NT2/D1 (cell line): Measurements from ENCODE around the gene GUCA2A.

ENCODE experiments used
- DNase-seq: peaks from one replicate; pipeline ENCODE4 v3.0.0-alpha.2; 2011; ENCODE audit warnings: low read depth, low spot score
- H3K27me3 ChIP-seq: 2 replicates; pipeline ENCODE4 v1.6.0; 2011; ENCODE audit warnings: mild to moderate bottlenecking; ENCODE audit not compliant: insufficient read length, insufficient read depth
- H3K36me3 ChIP-seq: 2 replicates; pipeline ENCODE4 v1.6.1; 2011; ENCODE audit warnings: mild to moderate bottlenecking, low read length, mixed read lengths; ENCODE audit not compliant: insufficient read depth, insufficient read length
- H3K4me1 ChIP-seq: 2 replicates; pipeline ENCODE4 v1.5.1; 2011; ENCODE audit not compliant: insufficient read depth, insufficient read length
- H3K4me3 ChIP-seq: 2 replicates; pipeline ENCODE4 v1.5.1; 2011; ENCODE audit warnings: low read depth; ENCODE audit not compliant: insufficient read length
- H3K9ac ChIP-seq: 2 replicates; pipeline ENCODE4 v1.6.0; 2011; ENCODE audit warnings: low read depth; ENCODE audit not compliant: insufficient read length
- H3K9me3 ChIP-seq: 2 replicates; pipeline ENCODE4 v1.5.1; 2011; ENCODE audit warnings: mild to moderate bottlenecking, low read length; ENCODE audit not compliant: insufficient read depth
- SUZ12 ChIP-seq: IDR thresholded peaks from 2 replicates; pipeline ENCODE4 v1.6.1; 2011; ENCODE audit not compliant: insufficient read length, insufficient read depth; ENCODE audit errors: extremely low read depth
- YY1 ChIP-seq: IDR thresholded peaks from 2 replicates; pipeline ENCODE4 v1.6.1; 2011; ENCODE audit not compliant: insufficient read length, insufficient read depth
- ZNF274 ChIP-seq: IDR thresholded peaks from 2 replicates; pipeline ENCODE4 v1.6.1; 2011; ENCODE audit warnings: mild to moderate bottlenecking, low read depth, low read length

Gene GUCA2A

GRCh38 chr1:42163536-42164503 is 725 bp downstream of the GUCA2A start:
- Histone ChIP-seq H3K4me3 (no peak overlapping the region), H3K4me1 (peaks cover 17% of the 10 kb centered on the region), H3K27me3 (no peaks in the 10 kb centered on the region), H3K9me3 (0 out of 2 replicates have a peak, but pooled peaks cover 4% of the 10 kb centered on the region), H3K9ac (no peak overlapping the region), H3K36me3 (no peaks in the 10 kb centered on the region)
- TF ChIP-seq ZNF274 (no peak), YY1 (no peak), SUZ12 (no peak)
- no peak for DNase-seq

GRCh38 chr1:42163114-42163513 is 1.4 kb downstream of the GUCA2A start:
- Histone ChIP-seq H3K4me1 (peaks cover 17% of the 10 kb centered on the region), H3K27me3 (no peaks in the 10 kb centered on the region), H3K9me3 (0 out of 2 replicates have a peak, but pooled peaks cover 4% of the 10 kb centered on the region), H3K36me3 (no peaks in the 10 kb centered on the region), H3K4me3 (no peak overlapping the region), H3K9ac (no peak overlapping the region)
- no peak for DNase-seq
- TF ChIP-seq YY1: no peak
- TF ChIP-seq SUZ12: no peak
- no peak for TF ChIP-seq ZNF274

GRCh38 chr1:42162181-42162580 is 2.4 kb downstream of the GUCA2A start:
- TF ChIP-seq YY1: no peak
- no peak for TF ChIP-seq SUZ12
- TF ChIP-seq ZNF274: no peak
- no peak overlapping the region for H3K9ac ChIP-seq
- no peak overlapping the region for H3K4me3 ChIP-seq
- H3K4me1 ChIP-seq: peaks cover 13% of the 10 kb centered on the region
- H3K9me3 ChIP-seq: 0 out of 2 replicates have a peak, but pooled peaks cover 4% of the 10 kb centered on the region
- no peaks in the 10 kb centered on the region for H3K27me3 ChIP-seq
- no peak for DNase-seq
- H3K36me3 ChIP-seq: no peaks in the 10 kb centered on the region

GRCh38 chr1:42158189-42158588 is 6.4 kb downstream of the GUCA2A start:
- no peak for TF ChIP-seq SUZ12
- no peak for TF ChIP-seq YY1
- TF ChIP-seq ZNF274: no peak
- H3K4me1 ChIP-seq: no peaks in the 10 kb centered on the region
- H3K27me3 ChIP-seq: peaks cover 4% of the 10 kb centered on the region
- no peak overlapping the region for H3K4me3 ChIP-seq
- no peak for DNase-seq
- no peaks in the 10 kb centered on the region for H3K36me3 ChIP-seq
- 0 out of 2 replicates have a peak, but pooled peaks cover 4% of the 10 kb centered on the region for H3K9me3 ChIP-seq
- no peak overlapping the region for H3K9ac ChIP-seq

GRCh38 chr1:42157667-42158066 is 6.9 kb downstream of the GUCA2A start:
- TF ChIP-seq YY1 (no peak), ZNF274 (no peak), SUZ12 (no peak)
- no peak for DNase-seq
- Histone ChIP-seq H3K9me3 (0 out of 2 replicates have a peak, but pooled peaks cover 4% of the 10 kb centered on the region), H3K4me1 (no peaks in the 10 kb centered on the region), H3K9ac (no peak overlapping the region), H3K4me3 (no peak overlapping the region), H3K36me3 (no peaks in the 10 kb centered on the region), H3K27me3 (peaks cover 4% of the 10 kb centered on the region)

GRCh38 chr1:42155362-42155761 is 9.2 kb downstream of the GUCA2A start:
- Histone ChIP-seq H3K9ac (no peak overlapping the region), H3K9me3 (0 out of 2 replicates have a peak, but pooled peaks cover 1% of the 10 kb centered on the region), H3K27me3 (peaks cover 4% of the 10 kb centered on the region), H3K4me3 (no peak overlapping the region), H3K4me1 (no peaks in the 10 kb centered on the region), H3K36me3 (no peaks in the 10 kb centered on the region)
- no peak for DNase-seq
- TF ChIP-seq SUZ12 (no peak), YY1 (no peak), ZNF274 (no peak)

GRCh38 chr1:42154685-42155084 is 9.9 kb downstream of the GUCA2A start:
- DNase-seq: no peak
- Histone ChIP-seq H3K9me3 (no peaks in the 10 kb centered on the region), H3K4me1 (no peaks in the 10 kb centered on the region), H3K9ac (no peak overlapping the region), H3K4me3 (no peak overlapping the region), H3K27me3 (peaks cover 4% of the 10 kb centered on the region), H3K36me3 (no peaks in the 10 kb centered on the region)
- TF ChIP-seq YY1 (no peak), ZNF274 (no peak), SUZ12 (no peak)
